HepG2 (cell line): ENCODE data around the gene EFEMP2. TPM values are rescaled to one million over a fixed set of nuclear protein-coding genes. Genes with fewer than 3 reads are reported as not detected.

Experiments
- ATAC-seq: fragments of 200-7000 bp; cut with Tn5 transposase; 3 replicates; pipeline ENCODE4 v1.9.1; 2020; ENCODE audit warnings: mild to moderate bottlenecking, moderate library complexity
- BruUV-seq: library from RNA; stranded (reverse); fragments of 400-500 nt; replicated peaks from 2 replicates; lab custom pipeline; 2021; lab: Mats Ljungman, UMichigan
- CTCF ChIA-PET: fragments of 300-600 bp; formaldehyde crosslinking; extraction: SDS; loops from one replicate; lab custom pipeline; 2021; ENCODE audit warnings: low total read pairs, inconsistent platforms, low intra/inter-chr PET ratio; lab: Yijun Ruan, JAX
- POLR2A ChIA-PET: fragments of 350-600 bp; sonication (Branson Sonifier 250); formaldehyde crosslinking; loops from one replicate; lab custom pipeline; 2020; ENCODE audit warnings: antibody characterized with exemption, inconsistent platforms; lab: Yijun Ruan, JAX
- DNase-seq: peaks from one replicate; pipeline ENCODE4 v3.0.0-alpha.2; 2015; ENCODE audit warnings: low spot score
- FAIRE-seq: peaks from 3 replicates; lab custom pipeline; 2011; peaks lifted over from hg19 to GRCh38; lab: Jason Lieb, UNC
- H2AFZ ChIP-seq: one replicate; pipeline ENCODE4 v1.6.1; 2011; ENCODE audit warnings: low read length, inconsistent platforms
- H3K27ac ChIP-seq: fragments of 300-600 bp; 3 replicates; pipeline ENCODE4 v1.8.0; 2011; ENCODE audit warnings: mixed run types, mild to moderate bottlenecking, mixed read lengths, low read length, inconsistent platforms; ENCODE audit not compliant: insufficient read depth; ENCODE audit errors: extremely low read length
- H3K27me3 ChIP-seq, 2 experiments: fragments of 200-600 bp in 1 of 2; 2 replicates in 1 of 2; 3 replicates in 1 of 2; pipeline versions ENCODE4 v1.6.0 to v1.8.0; 2011; ENCODE audit warnings: low read length in 2 of 2, mild to moderate bottlenecking in 2 of 2, moderate library complexity in 2 of 2, inconsistent platforms in 1 of 2; ENCODE audit not compliant: insufficient read depth in 2 of 2, control insufficient read depth in 1 of 2
- H3K36me3 ChIP-seq, 2 experiments: fragments of 200-600 bp in 1 of 2; replicated peaks in 1 of 2; 2 replicates in 1 of 2; 3 replicates in 1 of 2; pipeline versions ENCODE4 v1.5.1 to v1.8.0; 2011; ENCODE audit warnings: low read length in 2 of 2, inconsistent platforms in 1 of 2; ENCODE audit not compliant: insufficient read depth in 2 of 2, control insufficient read depth in 1 of 2
- H3K4me1 ChIP-seq: 2 replicates; pipeline ENCODE4 v1.5.1; 2012; ENCODE audit warnings: low read length, inconsistent platforms; ENCODE audit not compliant: insufficient read depth
- H3K4me2 ChIP-seq: 2 replicates; pipeline ENCODE4 v1.6.0; 2011; ENCODE audit warnings: low read depth, low read length, inconsistent platforms
- H3K4me3 ChIP-seq, 3 experiments: fragments of 200-600 bp in 1 of 3; sonication (generic), shearing (Covaris generic) in 1 of 3; replicated peaks in 1 of 3; 2 replicates each; pipeline ENCODE4 v1.5.1; 2011 to 2016; ENCODE audit warnings: low read length in 3 of 3, inconsistent platforms in 2 of 3, low read depth in 2 of 3, mild to moderate bottlenecking in 2 of 3, control low read depth in 1 of 3, mixed read lengths in 1 of 3; ENCODE audit not compliant: insufficient read depth in 1 of 3
- H3K79me2 ChIP-seq: one replicate; pipeline ENCODE4 v1.6.1; 2011; ENCODE audit warnings: low read length, inconsistent platforms; ENCODE audit not compliant: insufficient read depth
- H3K9ac ChIP-seq: 2 replicates; pipeline ENCODE4 v1.6.0; 2011; ENCODE audit warnings: mild to moderate bottlenecking, low read depth, low read length, inconsistent platforms; ENCODE audit not compliant: insufficient read depth
- H3K9me3 ChIP-seq: 2 replicates; pipeline ENCODE4 v1.5.1; 2012; ENCODE audit warnings: mild to moderate bottlenecking, low read length
- H4K20me1 ChIP-seq: 2 replicates; pipeline ENCODE4 v1.6.0; 2011; ENCODE audit warnings: inconsistent platforms, mild to moderate bottlenecking, low read length, moderate library complexity; ENCODE audit not compliant: insufficient read depth
- DPF2 ChIP-seq: sonication (generic); formaldehyde crosslinking; IDR thresholded peaks from 2 replicates; pipeline ENCODE4 v1.4.0; 2020; ENCODE audit warnings: mild to moderate bottlenecking, low read depth, missing genetic modification reagents, borderline replicate concordance
- MLXIP ChIP-seq: sonication (generic); formaldehyde crosslinking; IDR thresholded peaks from 2 replicates; pipeline ENCODE4 v1.9.0; 2021; ENCODE audit warnings: missing genetic modification reagents, borderline replicate concordance
- ZNF740 ChIP-seq: sonication (generic); formaldehyde crosslinking; IDR thresholded peaks from 2 replicates; pipeline ENCODE4 v1.4.0; 2020; ENCODE audit warnings: missing genetic modification reagents
- WGBS: methylation state at CpG from one replicate; pipeline ENCODE4 v1.1.6; 2017; ENCODE audit warnings: low lambda C conversion rate; 5-methylcytosine and 5-hydroxymethylcytosine counted together
- in situ Hi-C: cut with HindIII; loops from 2 replicates; pipeline ENCODE4 v1.10.0; 2017; ENCODE audit warnings: low pct_unique_long_range_greater_than_20kb; ENCODE audit not compliant: extremely low pct_ligation_motif_present
- intact Hi-C: fragments of 100-400 bp; cut with micrococcal nuclease; formaldehyde crosslinking; loops from one replicate; pipeline ENCODE4 v1.10.0; 2022; ENCODE audit not compliant: unreplicated experiment
- polyA plus RNA-seq, 8 experiments: library from polyadenylated mRNA; depleted of rRNA in 3 of 8; stranded (reverse) in 7 of 8; unstranded in 1 of 8; fragments of >200 nt; fragmentation: Illumina TruSeq in 4 of 8; extraction: Trizol in 4 of 8; gene quantifications; 2 replicates each; pipeline versions ENCODE4 v1.2.1 to v1.2.3, GENCODE V29; 2011 to 2016; ENCODE audit warnings: low read depth in 4 of 8, missing spikeins in 1 of 8, mixed read lengths in 1 of 8; ENCODE audit not compliant: insufficient read depth in 1 of 8
- total RNA-seq, 5 experiments: library from RNA; depleted of rRNA; stranded (reverse); fragments of >200 nt; fragmentation: Illumina TruSeq; extraction: Trizol; gene quantifications; 2 replicates each; pipeline ENCODE4 v1.2.3, GENCODE V29; 2016; ENCODE audit warnings: low read depth in 1 of 5
- TF ChIP-seq, protein P1 (sequence below): sonication (generic); formaldehyde crosslinking; conservative IDR thresholded peaks from 2 replicates; pipeline ENCODE4 v1.5.0; 2020; ENCODE audit warnings: missing genetic modification reagents

The EFEMP2 gene
- total and polyA plus RNA-seq, 2 of the 13 experiments (the other 11 are each of a cell fraction or from before 2014, with no cell fraction given), result 7.4 to 29.7 TPM

GRCh38 chr11:65864706-65865471, 7.7 kb downstream of the EFEMP2 start:
- 100% methylated on average over 8 of the region's 18 CpGs for WGBS
- H3K9me3 ChIP-seq, result no peaks in the 10 kb centered on the region
- no peak for FAIRE-seq

More at GRCh38 chr11:65864706-65865471, 7.7 kb downstream of the EFEMP2 start:
- peaks cover 16% of the 10 kb centered on the region for H3K4me1 ChIP-seq
- in situ Hi-C loops, result no loop called here
- peaks cover 14 to 51% of the 10 kb centered on the region in 2 experiments; a peak in 4 of 5 replicates for H3K36me3 ChIP-seq
- POLR2A ChIA-PET, result no interaction called here
- no peak overlapping the region for H3K4me2 ChIP-seq
- H2AFZ ChIP-seq, result no peak overlapping the region
- intact Hi-C loops, result no loop called here
- H4K20me1 ChIP-seq, result no peaks in the 10 kb centered on the region
- no peak overlapping the region for H3K4me3 ChIP-seq
- CTCF ChIA-PET, result no interaction called here
- no peak for ATAC-seq
- no peak for DNase-seq
- no TSS peak for BruUV-seq
- peaks cover 10% of the 10 kb centered on the region for H3K79me2 ChIP-seq
- TF ChIP-seq DPF2 (CRISPR knock-in tag) (no peak), ZNF740 (CRISPR knock-in tag) (no peak), MLXIP (CRISPR knock-in tag) (no peak)
- TF ChIP-seq, protein P1, sequence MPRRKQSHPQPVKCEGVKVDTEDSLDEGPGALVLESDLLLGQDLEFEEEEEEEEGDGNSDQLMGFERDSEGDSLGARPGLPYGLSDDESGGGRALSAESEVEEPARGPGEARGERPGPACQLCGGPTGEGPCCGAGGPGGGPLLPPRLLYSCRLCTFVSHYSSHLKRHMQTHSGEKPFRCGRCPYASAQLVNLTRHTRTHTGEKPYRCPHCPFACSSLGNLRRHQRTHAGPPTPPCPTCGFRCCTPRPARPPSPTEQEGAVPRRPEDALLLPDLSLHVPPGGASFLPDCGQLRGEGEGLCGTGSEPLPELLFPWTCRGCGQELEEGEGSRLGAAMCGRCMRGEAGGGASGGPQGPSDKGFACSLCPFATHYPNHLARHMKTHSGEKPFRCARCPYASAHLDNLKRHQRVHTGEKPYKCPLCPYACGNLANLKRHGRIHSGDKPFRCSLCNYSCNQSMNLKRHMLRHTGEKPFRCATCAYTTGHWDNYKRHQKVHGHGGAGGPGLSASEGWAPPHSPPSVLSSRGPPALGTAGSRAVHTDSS (CRISPR knock-in tag), result no peak
- no peak overlapping the region for H3K27ac ChIP-seq
- no peak overlapping the region for H3K9ac ChIP-seq
- no peaks in the 10 kb centered on the region for H3K27me3 ChIP-seq
